ENCODE data around the gene ZNF32.

- no peak for TF ChIP-seq CTCF (conservative IDR thresholded peaks at IDR 0.05; ENCODE audit: low read depth, low read length)
- TF ChIP-seq EZH2 (IDR thresholded peaks at IDR 0.05; ENCODE audit: borderline replicate concordance, low read depth, low read length, poor library complexity, severe bottlenecking) = no peak
Observed at GRCh38 chr10:43606323-43607198, 42.1 kb downstream of the ZNF32 start, which contains the start of gene ZNF485.

All from A673 (cell line).